PC-9 (cell line): Measurements from ENCODE around the gene FAM217B.

Experiments used
- CTCF ChIP-seq: fragments of 200-600 bp; sonication (generic); conservative IDR thresholded peaks from 2 replicates; pipeline ENCODE4 v1.6.1; 2017; ENCODE audit warnings: mixed run types, antibody characterized with exemption, mild to moderate bottlenecking, moderate library complexity
- EZH2 ChIP-seq: fragments of 200-600 bp; sonication (generic); IDR thresholded peaks from 2 replicates; pipeline ENCODE4 v1.8.0; 2017; ENCODE audit warnings: antibody characterized with exemption, low read depth

GRCh38 chr20:59958123-59958522 lies 17.9 kb downstream of the FAM217B start, which contains the start of gene CDH26:
- TF ChIP-seq CTCF (no peak), EZH2 (no peak)
